Fibroblast of gingiva (primary cell): Measurements from ENCODE around the gene PFN2.
"Not testable (repeated sequence)": the region's sequence is repeated elsewhere in the genome, so short reads cannot be mapped to it uniquely, and the experiment has no call there.

Source experiments
- DNase-seq: peaks from one replicate; pipeline ENCODE4 v3.0.0-alpha.2; 2011; ENCODE audit warnings: low read depth

PFN2 gene

DNA sequence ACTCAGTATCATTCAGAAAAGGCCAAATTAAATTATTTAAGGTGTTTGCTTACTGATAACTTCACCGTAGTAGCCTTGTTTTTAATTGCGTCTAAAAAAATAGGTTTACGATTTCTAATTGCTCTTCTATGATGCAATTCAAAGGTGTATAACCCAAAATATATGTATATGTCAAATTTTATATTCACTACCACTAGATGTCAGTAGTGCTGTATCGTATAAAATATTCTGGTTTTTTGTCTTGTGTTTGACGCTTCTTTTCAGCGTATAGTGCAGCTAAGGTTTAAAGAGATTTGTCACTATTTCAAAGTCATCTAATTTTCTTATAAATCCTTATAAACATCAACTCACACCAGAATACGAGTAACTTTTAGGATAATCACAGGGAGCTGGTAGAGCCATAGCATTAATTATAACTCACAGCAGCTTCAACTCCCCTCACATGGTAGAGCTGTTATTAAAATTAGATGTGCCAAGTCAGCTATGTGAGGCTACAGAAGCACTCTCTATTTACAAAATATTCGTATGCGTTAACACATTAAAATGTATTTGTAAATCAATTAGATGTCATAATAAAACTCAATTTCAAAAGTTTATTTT, 3.5 kb downstream of the PFN2 start:
- peak; percentile 40 for DNase-seq

DNA sequence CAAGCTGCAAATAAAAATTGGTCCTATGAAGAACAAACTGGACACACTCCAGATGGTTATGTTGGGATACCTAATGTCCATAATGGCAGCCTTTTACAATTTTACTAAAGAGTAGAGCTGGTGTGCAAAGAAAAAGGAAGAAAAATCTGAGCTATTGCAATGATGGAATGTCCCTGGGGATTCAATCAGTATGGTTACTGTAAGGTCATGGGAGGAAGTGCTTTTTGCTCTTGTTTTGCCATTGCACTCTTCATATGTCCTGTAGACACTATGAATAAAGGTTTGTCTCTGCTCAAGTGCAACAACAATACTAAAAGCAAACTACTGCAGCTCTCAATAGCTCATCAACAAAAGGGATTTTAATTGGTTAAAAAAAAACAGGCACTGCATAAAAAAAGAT, 5.4 kb downstream of the PFN2 start:
- peak; percentile 56 for DNase-seq

DNA sequence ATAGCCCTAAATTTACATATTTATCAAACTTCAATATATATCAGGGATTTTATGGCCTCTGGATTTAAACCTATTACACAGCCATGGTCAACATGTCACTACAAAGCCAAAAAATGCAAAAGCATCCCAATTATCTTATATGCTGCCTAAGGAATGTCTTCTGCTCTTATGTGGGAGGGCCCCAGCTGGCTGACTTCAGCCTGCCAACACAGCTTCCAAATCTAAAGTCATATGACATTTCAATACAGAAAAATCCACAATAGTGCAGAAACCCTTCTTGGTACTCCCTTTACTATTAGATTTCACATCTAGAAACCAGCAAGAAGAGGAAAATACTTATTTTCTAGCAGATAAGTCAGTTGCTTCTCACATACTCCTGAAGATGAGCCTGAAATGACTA, 6.4 kb downstream of the PFN2 start:
- peak; percentile 34 for DNase-seq

DNA sequence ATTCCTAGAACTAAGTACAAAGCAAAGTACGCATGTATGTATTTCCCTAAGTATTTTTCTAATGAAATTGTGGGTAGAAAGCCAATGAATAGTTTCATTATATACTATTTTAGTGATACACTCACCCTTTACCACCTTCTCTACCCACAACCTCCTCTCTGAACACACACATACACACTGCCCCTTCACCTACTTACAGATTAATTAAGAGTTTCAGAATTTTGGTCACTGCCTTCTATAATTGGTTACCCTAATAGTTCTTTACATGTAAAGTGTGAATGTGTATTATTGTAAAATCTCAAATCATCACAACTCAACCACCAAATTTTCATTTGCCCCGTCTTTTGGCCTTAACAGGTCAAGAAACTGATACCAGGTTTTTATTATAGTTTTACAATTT, 7.2 kb downstream of the PFN2 start:
- DNase-seq, result no peak

DNA sequence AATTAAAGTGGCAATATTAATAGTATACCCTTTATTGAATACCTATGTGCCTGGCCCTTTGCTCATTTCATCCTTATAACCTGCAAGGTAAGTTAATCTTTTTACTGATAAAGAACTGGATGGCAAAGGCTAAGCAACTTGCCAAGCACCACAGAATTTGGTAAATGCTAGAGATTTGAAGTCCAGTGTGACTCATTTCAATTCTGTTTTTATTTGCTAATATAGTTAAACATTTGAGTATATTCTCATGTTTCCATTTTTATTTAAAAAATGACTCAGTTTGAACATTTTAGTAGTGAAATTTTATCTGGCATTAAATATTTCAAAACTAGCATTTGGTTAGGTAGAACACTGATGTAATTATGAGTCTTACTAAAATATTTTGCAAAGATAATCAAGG, 11.3 kb downstream of the PFN2 start:
- DNase-seq, result peak; percentile 32

DNA sequence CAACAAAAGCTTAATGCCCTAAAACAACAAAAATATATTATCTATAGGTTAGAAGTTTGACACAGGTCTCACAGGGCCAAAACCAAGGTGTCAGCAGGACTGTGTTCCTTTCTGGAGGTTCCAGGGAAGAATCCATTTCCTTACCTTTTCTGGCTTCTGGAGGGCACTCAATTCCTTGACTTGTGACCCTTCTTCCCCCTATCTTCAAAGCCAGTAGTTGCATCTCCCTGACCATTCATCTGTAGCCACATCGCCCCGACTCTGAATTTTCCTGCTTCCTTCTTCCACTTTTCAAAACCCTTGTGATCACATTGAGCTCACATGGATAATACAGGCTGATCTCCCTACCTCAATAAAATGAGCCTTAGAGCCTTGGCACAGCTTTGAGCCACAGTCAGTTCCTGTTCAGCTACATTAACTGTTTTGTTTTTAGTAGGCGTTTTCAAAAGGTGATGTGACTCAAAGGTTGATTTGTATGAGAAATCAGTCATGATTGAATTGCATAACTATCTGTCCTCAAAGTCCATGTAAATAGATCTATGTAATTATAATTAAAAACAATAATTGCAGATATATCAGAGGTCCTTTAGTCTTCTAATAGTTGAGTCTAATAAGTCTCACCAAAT, 12.4 kb downstream of the PFN2 start:
- DNase-seq, result no peak

DNA sequence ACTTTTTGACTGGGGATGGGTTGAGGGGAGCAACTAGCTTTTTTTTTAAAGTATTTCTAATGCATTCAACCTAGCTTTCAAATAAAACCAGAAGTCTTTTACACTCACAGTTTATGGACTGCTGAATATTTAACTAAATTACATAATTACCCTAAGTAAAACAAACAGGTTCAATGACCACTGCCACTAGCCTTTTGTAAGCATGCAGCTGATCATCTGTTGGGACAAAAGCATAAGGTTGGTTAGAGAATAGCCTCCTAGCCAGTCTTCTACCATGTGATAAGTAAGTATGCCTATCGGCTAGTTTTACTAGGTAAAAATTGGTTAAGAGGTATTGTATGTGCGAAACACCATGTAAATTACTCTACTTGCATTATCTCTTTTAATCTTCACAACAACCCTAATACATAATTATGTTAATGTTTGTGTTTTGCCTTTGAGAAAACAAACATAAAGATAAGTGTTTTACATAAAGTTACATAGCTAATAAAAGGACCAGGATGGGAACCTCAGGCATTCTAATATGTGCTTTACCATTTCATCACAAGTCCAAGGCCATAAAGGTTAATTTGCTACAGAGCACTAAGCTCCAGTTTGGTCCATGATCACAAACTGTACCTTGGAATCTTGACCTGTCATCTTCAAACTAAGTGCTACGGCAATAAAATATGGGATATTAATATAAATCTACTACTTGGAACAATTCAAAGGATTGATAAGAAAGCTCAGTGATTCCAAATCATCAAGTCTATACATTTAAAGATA, 13.2 kb downstream of the PFN2 start:
- DNase-seq, result no peak

DNA sequence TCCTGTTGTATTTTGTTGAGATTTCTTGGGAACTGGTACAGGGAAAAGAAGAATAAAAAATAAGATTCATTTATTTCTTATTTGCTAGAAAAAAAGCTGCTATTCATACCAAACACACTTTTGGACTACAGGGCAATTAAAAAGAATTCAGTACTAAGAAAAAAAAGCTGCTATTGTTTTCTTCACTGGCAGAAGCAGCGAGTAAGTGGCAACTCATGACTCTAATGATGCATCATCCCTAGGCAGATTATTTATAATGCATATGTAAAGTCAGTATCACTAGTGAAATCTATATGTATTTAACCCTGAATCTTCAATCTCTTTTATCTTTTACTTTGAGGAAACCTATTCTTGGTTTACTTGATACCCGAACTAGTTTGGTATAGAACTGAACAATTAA, 15.2 kb downstream of the PFN2 start:
- no peak for DNase-seq

DNA sequence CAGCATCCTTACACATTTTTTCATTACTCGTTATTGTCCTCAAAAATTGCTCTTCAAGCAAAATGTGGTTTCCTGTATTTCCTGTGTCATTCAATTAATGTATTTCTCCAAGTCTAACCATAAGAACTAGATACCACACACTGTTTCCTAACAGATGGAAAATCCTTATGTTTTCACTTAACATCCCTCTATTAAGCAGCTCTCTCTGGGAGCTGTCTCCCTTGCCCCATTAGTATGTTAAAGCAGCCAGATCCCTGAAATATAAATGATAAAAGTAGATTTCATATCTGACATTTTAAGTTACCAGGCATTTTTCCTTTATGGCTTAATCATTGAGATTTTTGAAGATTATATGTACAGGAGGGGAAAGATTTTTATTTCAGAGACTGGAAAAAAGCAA, 15.9 kb downstream of the PFN2 start:
- peak; percentile 63 for DNase-seq

DNA sequence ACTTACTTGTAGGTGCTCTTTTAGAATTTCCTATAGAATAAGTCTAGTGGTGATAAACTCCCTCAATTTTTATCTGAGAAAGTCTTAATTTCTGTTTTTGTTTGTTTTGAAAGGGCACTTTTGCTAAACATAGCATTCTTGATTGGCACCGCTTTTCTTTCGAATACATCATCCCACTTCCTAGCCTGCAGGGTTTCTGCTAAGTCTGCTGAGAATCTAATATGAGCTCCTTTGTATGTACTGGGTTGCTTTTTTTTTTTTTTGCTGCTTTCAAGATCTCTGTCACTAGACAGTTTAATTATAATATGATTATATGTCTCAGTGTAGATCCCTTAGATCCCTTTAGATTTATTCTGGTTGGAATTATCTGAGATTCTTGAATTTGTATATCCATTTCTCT, 21.5 kb downstream of the PFN2 start:
- DNase-seq, result no peak

DNA sequence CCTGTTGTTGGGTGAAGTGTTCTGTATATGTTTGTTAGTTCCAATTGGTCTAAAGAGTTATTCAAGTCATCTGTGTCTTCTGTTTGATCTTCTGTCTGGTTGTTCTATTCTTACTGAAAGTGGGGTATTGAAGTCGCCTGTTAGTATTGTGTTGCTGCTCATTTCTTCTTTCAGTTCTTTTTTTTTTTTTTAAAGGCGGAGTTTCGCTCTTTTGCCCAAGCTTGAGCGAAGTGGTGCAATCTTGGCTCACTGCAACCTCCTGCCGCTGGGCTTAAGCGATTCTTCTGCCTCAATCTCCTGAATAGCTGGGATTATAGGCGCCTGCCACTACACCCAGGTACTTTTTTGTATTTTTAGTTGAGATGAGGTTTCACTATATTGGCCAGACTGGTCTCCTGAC, 23.5 kb downstream of the PFN2 start:
- DNase-seq, result no peak

DNA sequence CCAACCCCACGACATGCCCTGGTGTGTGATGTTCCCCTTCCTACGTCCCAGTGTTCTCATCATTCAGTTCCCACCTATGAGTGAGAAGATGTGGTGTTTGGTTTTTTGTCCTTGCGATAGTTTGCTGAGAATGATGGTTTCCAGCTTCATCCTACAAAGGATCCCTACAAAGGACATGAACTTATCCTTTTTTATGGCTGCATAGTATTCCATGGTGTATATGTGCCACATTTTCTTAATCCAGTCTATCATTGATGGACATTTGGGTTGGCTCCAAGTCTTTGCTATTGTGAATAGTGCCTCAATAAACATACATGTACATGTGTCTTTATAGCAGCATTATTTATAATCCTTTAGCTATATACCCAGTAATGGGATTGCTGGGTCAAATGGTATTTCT, 26.7 kb downstream of the PFN2 start:
- DNase-seq, result not testable (repeated sequence)

DNA sequence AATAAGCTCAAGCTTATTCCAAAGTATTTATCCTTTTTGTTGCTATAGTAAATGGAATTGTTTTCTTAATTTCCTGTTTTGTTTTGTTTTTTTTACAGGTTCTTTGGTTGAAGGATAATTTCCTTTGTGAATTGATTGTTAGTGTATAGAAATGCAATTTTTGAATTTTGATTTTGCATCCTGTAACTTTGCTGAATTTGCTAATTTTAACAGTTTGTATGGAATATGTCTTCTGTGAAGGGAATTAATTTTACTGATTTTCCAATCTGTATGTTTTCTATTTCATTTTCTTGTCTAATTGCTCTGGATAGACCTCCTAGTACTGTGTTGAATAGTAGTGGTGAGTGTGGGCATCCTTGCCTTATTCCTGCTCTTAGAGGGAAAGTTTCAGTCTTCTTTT, 28.3 kb downstream of the PFN2 start:
- DNase-seq, result no peak

DNA sequence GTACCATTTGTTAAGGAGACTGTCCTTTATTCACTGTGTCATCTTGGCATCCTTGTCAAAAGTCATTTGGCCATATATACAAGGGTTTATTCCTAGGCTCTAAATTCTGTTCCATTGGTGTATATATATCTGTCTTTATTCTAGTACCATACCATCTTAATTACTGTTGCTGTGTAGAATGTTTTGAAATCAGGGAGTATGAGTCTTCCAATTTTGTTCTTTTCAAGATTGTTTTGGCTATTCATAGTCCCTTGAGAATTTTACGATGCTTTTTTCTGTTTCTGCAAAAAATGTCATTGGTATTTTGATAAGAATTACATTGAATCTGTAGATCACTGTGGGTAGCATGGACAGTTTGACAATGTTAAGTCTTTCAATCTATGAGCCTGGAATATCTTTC, 28.7 kb downstream of the PFN2 start:
- DNase-seq, result peak; percentile 52

DNA sequence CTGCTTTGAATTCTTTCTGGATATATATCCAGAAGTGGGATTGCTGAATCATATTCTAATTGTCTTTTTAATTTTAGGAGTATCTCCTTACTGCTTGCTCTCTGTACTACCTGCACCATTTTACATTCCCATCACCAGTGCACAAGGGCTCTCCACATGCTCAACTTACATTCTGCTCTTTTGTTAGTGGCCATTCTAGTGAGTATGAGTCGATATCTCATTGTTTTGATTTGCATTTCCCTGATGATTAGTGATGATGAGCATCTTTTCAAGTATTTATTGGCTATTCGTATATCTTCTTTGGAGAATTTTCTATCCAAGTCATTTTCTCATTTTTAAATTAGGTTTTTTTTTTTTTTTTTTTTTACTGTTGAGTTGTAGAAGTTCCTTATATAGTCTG, 29.5 kb downstream of the PFN2 start:
- DNase-seq, result no peak

DNA sequence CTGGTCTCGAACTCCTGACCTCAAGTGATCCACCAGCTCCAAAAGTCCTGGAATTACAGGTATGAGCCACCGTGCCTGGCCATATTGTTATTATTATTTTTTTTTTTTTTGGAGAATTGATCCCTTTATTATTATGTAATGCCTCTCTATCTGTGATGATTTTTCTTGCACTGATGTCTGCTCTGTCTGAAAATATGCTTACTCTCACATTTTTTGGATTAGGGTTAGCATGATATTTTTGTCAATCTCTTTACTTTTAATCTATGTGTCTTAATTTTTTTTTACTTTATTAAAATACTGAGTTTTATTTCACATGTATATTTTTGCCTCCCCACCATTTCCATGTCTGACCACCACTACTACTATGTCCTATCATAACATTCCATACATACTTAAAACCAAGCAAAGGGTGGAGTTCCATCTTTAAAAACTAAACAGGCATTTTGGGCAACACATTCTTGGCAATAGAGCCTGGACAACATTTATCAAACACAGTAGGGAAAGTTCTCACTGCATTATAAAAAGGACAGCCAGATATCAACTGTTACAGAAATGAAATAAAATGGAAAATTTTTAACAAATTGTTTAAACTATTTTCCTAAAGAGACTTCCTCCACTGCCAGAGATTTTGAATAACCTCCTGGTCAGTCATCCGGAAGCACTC, 32.2 kb downstream of the PFN2 start:
- DNase-seq, result not testable (repeated sequence)

DNA sequence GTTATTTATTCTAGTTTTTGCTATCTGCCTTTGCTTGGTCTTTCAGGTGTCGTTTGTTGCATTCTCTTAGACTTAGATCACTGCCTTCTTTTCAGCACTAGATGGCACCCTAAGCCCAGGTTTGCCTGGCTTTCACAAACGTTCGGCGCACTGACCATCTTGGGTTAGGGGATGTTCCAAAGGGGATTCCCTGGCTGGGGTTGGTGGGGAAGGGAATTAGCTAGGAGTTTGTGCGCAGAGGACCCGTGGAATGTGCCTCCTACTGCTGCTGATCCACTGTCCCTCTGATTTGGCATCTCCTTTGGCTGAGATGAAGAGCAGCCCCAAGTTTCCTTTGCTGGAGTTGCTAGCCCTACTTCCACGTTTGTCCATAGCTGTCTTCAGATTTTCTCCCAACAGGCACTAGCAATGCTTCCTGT, 33.9 kb downstream of the PFN2 start:
- peak; percentile 51 for DNase-seq

DNA sequence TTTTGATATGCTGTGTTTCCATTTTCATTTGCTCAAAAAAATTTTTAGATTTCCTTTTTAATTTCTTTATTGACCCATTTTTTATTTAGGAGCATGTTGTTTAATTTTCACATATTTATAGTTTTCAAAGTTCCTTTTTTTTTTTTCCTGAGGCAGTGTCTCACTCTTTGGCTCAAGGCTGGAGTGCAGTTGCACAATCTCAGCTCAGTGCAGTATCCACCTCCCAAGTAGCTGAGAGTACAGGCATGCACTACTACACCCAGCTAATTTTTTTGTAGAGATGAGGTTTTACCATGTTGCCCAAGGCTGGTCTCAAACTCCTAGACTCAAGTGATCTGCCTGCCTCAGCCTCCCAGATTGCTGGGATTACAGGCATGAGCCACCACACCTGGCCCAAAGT, 36.2 kb downstream of the PFN2 start:
- peak; percentile 87 for DNase-seq

DNA sequence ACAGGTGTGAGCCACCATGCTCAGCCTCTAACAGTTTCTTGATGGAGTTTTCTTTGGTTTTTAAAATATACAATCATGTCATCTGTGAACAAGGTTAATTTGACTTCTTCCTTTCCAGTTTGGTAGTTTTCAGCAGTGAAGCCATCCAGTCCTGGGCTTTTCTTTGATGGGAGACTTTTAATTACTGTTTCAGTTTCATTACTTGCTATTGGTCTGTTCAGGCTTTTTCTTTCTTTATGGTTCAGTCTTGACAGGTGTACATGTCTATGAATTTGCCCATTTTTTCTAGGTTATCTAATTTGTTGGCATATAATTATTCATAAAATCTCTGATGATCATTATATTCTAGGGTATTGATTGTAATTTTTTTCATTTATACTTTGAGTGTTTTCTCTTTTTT, 36.8 kb downstream of the PFN2 start:
- no peak for DNase-seq

DNA sequence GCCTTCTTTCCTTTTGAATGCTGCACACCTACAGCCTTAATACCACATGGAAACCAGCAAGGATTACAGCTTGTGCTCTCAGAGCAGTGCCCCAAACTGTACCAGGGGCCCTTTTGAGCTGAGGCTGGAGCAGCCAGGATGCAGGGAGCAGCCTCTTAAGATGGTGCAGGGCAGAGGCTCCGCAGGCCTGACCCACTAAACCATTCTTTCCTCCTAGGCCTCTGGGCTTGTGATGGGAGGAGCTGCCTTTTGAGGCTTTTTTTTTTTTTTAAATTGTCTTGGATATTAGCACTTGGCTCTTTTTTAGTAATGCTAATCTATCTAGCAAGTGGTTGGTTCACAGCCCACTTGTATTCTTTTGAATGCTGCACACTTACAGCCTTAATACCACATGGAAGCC, 37.7 kb downstream of the PFN2 start:
- no peak for DNase-seq

DNA sequence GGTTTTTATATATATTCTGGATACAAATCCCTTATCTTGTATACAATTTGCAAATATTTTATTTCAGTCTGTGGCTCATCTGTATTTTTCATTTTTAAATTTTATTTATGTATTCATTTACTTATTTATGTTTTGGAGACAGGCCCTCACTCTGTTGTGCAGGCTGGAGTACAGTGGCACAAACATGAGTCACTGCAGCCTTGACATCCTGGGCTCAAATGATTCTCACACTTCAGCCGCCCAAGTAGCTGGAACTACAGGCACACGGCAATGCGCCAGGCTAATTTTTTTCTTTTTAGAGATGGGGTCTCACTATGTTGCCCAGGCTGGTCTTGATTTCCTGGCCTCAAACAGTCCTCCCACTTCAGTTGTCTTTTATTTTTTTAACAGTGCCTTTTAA, 50.6 kb downstream of the PFN2 start:
- DNase-seq, result no peak

DNA sequence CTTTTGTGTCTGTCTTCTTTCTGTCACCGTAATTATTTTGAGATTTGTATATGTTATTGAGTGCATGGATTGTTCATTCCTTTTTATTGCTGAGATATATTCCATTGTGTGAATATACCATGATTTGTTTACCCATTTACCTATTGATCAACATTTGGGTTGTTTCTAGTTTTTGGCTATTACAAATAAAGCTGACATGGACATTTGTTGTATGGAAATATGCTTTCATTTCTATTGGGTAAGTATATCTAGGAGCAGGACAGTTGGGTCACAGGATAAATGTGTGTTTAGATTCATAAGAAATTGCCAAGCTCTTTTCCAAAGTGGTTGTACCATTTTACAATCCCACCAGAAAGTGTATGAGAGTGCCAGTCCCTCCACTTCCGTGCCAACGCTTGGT, 51.2 kb downstream of the PFN2 start:
- DNase-seq, result no peak

DNA sequence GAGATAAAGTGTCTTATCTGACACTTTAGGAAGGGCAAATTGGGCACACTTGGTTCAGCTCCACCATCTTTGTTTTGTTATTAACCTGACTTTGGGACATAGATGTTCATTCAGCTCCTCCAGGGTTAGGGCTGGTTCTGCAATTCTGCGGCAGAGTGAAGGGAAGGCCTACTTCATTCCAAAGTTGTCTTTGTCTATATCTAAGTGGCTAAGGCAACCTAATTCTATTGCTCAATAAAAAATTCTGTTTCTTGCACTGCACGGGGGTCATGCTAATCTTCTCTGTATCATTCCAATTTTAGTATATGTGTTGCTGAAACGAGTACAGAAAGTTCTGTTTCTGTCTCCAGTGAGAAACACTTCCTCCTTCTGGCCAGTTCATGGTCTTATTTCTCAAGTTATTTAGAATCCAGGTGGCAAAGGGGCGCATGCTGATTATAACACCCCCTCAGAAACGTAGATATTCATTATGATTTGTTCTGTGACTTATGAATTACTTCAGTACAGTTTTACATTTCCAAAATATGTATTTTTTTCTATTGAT, 53.5 kb downstream of the PFN2 start:
- no peak for DNase-seq
